GM04503 (cell line): Measurements from ENCODE around the gene GASK1B.
A peak's percentile ranks its signal among the peaks of the same experiment; 100 is the strongest.

Experiments used
- DNase-seq: peaks from one replicate; pipeline ENCODE4 v3.0.0-alpha.2; 2012; ENCODE audit warnings: low read depth

Gene GASK1B

DNA sequence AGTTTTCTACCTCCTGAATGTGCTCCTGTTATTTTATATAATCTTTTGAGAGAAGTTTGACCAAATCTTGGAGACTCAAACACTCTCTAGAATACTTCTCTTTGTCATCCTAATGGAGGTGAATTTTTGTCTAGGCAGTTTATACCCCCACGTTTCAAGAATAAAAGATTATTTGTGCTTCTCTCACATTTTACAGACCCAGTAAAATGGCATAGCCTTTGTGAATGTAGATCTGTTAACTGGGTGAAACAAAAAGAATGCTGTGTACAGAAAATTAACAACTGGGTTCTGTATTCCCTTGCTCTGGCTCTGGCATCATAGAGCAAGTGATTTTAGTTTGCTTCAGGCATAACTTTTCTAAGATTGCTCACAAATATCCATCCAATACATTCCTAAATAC is 26.1 kb downstream of the GASK1B start:
- no peak for DNase-seq

DNA sequence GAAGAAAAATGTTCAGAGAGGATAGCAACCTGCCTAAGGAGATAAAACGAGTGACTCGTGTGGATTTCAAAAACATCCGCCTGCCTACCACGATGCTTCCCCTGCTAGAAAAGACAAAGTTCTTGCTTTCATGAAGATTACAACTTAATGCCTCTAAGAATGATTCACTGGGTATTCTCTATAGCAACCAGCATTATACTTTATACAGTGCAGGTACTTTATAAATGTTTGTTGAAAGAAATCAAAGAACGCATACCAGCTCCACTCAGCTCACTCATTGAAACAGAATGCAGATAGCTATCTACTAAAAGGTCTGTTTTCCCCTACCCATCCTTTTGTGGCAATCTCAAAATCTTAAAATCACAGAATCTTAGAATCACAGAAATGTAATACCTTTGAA is 33.7 kb downstream of the GASK1B start:
- no peak for DNase-seq

DNA sequence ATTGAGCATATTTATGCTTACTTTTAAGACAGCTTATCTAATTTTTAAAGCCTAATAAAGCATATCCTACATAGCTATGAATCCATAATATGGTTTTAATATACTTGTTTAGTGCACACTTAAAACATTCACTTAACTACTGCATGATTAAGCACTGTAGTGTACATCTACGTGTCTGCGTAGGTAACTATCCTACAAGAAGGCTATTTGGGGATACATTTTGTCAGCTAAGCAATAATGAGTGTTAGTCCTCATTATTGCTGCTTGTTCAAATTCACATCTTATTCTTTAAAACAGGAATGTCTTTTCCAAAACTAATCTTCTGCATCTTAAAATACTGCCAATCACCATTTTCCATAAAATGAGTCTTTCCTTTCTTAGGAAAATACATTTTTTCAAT is 38.6 kb downstream of the GASK1B start:
- no peak for DNase-seq

DNA sequence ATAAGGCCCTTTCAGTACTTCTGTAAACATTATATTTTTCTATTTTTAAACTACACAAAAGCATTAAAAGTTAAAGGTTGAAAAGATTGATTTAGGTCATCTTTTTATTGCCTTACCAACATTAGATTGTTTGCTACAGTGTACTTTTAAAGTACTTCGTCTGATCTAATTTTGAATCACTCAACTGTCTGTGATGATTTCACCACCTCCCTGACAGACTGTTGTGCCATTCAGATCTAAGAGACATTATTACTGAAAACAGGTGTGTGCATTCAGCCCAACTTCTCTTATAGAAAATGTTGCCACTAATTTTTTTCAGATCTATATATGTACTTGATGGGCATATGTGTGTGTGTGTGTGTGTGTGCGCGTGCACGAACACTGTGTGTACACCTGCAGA is 39.3 kb downstream of the GASK1B start:
- DNase-seq = no peak

DNA sequence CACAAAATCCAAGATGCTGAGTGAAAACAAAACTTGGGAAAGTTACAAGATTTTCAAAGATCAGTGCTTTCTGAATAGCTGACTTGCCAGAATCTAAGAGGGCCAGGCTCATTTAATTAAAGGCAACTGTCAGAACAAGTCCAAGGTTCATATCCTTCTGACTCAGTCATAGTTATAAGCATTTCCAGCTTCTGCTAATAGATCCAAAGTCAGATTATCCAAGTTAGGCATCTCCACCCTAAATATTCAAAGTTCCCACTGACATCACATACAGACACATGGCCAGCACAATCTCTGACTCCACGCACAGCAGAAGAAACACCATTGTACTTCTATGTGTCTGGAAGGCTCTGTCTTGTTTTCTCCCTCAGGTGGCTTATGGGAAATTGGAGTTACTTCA is 41.8 kb downstream of the GASK1B start:
- peak; percentile 69 for DNase-seq

DNA sequence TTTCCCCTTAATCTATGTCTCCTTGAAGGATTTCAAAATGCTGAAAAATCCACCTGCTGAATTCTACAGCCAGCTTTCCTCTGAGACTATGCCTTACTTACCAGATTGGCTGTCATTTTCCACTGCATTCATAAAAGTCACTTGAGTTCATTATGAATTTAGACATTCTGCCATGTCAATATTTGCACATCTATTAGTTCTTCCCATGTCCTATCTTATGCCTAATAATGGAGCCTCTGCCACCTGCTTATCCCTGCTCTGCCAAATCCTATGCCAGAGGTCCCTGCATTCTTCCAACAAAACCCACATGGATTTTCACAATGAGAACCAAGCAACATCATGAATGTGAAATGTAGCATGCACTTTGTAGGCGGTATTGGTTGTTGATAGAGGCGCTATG is 42.6 kb downstream of the GASK1B start:
- no peak for DNase-seq

DNA sequence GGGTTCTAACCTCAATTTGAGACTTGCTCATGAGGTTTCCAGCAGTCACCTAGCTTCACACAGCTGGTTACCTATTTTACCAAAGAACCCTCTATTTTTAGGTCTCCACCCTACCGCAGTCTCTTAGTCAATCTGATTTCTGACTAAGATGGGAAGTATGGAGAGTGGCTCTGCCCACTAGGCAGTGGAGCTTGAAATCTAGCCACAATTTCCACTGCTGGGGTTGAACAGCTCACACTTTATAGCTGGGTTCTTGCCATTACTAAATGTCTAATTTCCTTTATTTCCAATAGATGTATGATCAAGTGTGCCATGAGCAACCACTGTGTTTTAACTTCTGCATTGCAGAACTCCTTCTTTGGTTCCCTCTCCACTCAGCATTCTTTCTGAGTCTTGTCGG is 43.1 kb downstream of the GASK1B start:
- no peak for DNase-seq

DNA sequence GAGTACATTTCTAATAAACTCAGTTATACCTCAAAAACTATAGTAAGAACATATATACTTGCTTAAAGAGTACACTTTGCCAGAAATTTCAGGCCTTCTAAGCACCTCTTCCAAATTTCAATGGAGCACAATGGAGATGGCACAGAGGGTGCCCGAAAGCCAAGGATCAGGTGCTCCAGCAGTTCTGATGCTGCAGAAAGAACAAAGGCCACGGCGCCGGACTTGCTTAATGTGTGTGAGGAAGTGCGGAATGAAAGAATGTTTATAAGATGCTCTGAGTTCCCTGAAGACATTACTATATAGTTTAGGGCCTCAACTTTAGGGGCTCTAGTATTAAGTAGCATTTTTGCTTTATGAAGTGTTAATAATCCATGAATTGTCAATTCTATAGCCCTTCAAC is 44.3 kb downstream of the GASK1B start:
- DNase-seq = no peak

DNA sequence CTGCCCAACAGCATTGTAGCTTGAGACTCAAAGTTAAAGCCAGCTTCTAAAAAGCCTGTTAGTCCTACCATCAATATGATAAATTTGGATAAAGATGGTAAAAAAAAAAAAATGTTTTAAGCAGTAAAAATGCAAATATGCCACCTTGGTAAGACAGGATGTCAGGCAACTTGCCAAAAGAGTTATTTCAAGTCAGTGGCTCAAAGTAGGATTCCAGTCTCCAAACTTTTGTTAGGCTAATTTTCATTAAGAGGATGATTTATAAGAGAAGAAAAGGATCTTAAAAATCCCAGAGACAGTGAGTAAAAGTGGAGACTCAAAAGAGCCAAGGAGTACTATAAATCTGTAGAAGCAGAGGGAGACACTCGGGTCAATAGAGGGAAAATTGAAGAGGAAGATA is 47.5 kb downstream of the GASK1B start:
- DNase-seq = no peak
